Astrocyte (in vitro differentiated cells and primary cell): ENCODE measurements around the gene GNAS-AS1. TPM values are rescaled to one million over a fixed set of nuclear protein-coding genes. Genes with fewer than 3 reads are reported as not detected.
A peak's percentile ranks its signal among the peaks of the same experiment; 100 is the strongest.

Source experiments
- DNase-seq: peaks from one replicate; pipeline ENCODE4 v3.0.0-alpha.2; 2010; ENCODE audit warnings: low read depth
- FAIRE-seq: peaks from 2 replicates; lab custom pipeline; 2011; peaks lifted over from hg19 to GRCh38; lab: Jason Lieb, UNC
- H2AFZ ChIP-seq: 2 replicates; pipeline ENCODE4 v1.6.0; 2012; ENCODE audit warnings: low read depth, low read length, inconsistent platforms
- H3K27ac ChIP-seq: 2 replicates; pipeline ENCODE4 v1.5.1; 2011; ENCODE audit warnings: low read depth, low read length, inconsistent platforms
- H3K27me3 ChIP-seq: 2 replicates; pipeline ENCODE4 v1.6.0; 2011; ENCODE audit warnings: low read length, inconsistent platforms; ENCODE audit not compliant: insufficient read depth
- H3K36me3 ChIP-seq: 2 replicates; pipeline ENCODE4 v1.5.1; 2011; ENCODE audit warnings: low read length, inconsistent platforms; ENCODE audit not compliant: insufficient read depth
- H3K4me1 ChIP-seq: 2 replicates; pipeline ENCODE4 v1.5.1; 2011; ENCODE audit warnings: low read length, inconsistent platforms; ENCODE audit not compliant: insufficient read depth
- H3K4me2 ChIP-seq: 2 replicates; pipeline ENCODE4 v1.6.0; 2012; ENCODE audit warnings: low read length, inconsistent platforms
- H3K4me3 ChIP-seq: 2 replicates; pipeline ENCODE4 v1.5.1; 2011; ENCODE audit warnings: low read depth, mild to moderate bottlenecking, low read length, inconsistent platforms; ENCODE audit not compliant: insufficient read depth
- H3K79me2 ChIP-seq: 2 replicates; pipeline ENCODE4 v1.6.0; 2012; ENCODE audit warnings: mild to moderate bottlenecking, low read length, inconsistent platforms; ENCODE audit not compliant: insufficient read depth
- H3K9ac ChIP-seq: 2 replicates; pipeline ENCODE4 v1.6.0; 2012; ENCODE audit warnings: mild to moderate bottlenecking, low read length, inconsistent platforms
- H3K9me3 ChIP-seq: 2 replicates; pipeline ENCODE4 v1.5.1; 2012; ENCODE audit warnings: low read depth, mild to moderate bottlenecking, low read length, inconsistent platforms; ENCODE audit not compliant: insufficient read depth
- H4K20me1 ChIP-seq: 2 replicates; pipeline ENCODE4 v1.6.0; 2012; ENCODE audit warnings: low read length, inconsistent platforms; ENCODE audit not compliant: insufficient read depth
- H3K27ac Mint-ChIP-seq: one replicate; pipeline ENCODE4 v1.8.0; 2021; ENCODE audit warnings: mild to moderate bottlenecking, mixed read lengths; ENCODE audit not compliant: unreplicated experiment
- H3K27me3 Mint-ChIP-seq: one replicate; pipeline ENCODE4 v1.8.0; 2021; ENCODE audit warnings: low read depth, mixed read lengths; ENCODE audit not compliant: unreplicated experiment
- H3K36me3 Mint-ChIP-seq: one replicate; pipeline ENCODE4 v1.8.0; 2021; ENCODE audit warnings: low read depth, mixed read lengths; ENCODE audit not compliant: unreplicated experiment
- H3K4me1 Mint-ChIP-seq: one replicate; pipeline ENCODE4 v1.8.0; 2021; ENCODE audit warnings: low read depth, mixed read lengths; ENCODE audit not compliant: unreplicated experiment
- H3K4me3 Mint-ChIP-seq: one replicate; pipeline ENCODE4 v1.8.0; 2021; ENCODE audit warnings: mild to moderate bottlenecking, moderate library complexity, mixed read lengths; ENCODE audit not compliant: unreplicated experiment
- H3K9me3 Mint-ChIP-seq: one replicate; pipeline ENCODE4 v1.8.0; 2021; ENCODE audit warnings: mild to moderate bottlenecking, mixed read lengths; ENCODE audit not compliant: unreplicated experiment
- EZH2 ChIP-seq: IDR thresholded peaks from 2 replicates; pipeline ENCODE4 v1.6.1; 2012; ENCODE audit warnings: mild to moderate bottlenecking, low read length, inconsistent platforms; ENCODE audit not compliant: insufficient read depth
- total RNA-seq: library from RNA; stranded (reverse); gene quantifications from 2 replicates; pipeline ENCODE4 v1.2.1, GENCODE V29; 2021
- TF ChIP-seq, protein P1 (sequence below): IDR thresholded peaks from 2 replicates; pipeline ENCODE4 v1.5.1; 2011; ENCODE audit warnings: low read depth, mild to moderate bottlenecking, inconsistent platforms, low read length, moderate library complexity; ENCODE audit not compliant: insufficient read depth

The GNAS-AS1 gene
- total RNA-seq, 1 donor from 2014 or later, result 3.8 TPM

DNA sequence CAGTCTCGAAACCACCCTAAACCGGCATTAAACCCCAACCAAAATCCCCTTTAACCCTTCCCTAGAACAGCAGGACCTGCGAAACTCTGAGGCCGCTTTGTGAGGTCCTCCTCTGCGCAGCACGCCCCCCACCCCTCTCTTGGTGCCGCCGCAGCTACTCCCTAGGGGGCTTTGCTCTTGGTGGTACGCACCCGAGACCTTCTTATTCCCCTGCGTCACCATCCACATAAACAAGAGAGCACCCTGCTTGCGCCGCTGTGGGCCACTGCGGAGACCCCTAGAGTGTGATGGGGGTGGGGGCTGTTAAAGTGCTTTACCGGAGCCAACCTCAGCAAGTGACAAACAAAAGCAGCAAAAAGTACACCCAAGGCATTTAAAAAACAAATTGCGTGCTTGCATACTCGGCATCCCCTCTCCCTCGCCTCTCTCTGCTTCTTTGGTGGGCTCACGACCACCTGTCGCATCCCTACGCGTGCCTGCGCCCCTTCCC is 1.3 kb upstream of the GNAS-AS1 start:
- Histone ChIP-seq H4K20me1 (no peaks in the 10 kb centered on the region), H3K4me2 (peak overlapping the region; percentile 88), H3K27ac (no peak overlapping the region), H3K4me3 (peak overlapping the region; percentile 77), H3K79me2 (peaks cover 28% of the 10 kb centered on the region), H2AFZ (peak overlapping the region; percentile 90), H3K9me3 (no peaks in the 10 kb centered on the region), H3K9ac (no peak overlapping the region), H3K4me1 (peaks cover 14% of the 10 kb centered on the region), H3K36me3 (no peaks in the 10 kb centered on the region), H3K27me3 (peaks cover 21% of the 10 kb centered on the region)
- Mint-ChIP-seq H3K36me3 (peaks cover 4% of the 10 kb centered on the region), H3K9me3 (peaks cover 3% of the 10 kb centered on the region), H3K4me3 (peak overlapping the region; percentile 89), H3K27me3 (peaks cover 21% of the 10 kb centered on the region), H3K27ac (no peak overlapping the region), H3K4me1 (peaks cover 18% of the 10 kb centered on the region)
- TF ChIP-seq, protein P1, sequence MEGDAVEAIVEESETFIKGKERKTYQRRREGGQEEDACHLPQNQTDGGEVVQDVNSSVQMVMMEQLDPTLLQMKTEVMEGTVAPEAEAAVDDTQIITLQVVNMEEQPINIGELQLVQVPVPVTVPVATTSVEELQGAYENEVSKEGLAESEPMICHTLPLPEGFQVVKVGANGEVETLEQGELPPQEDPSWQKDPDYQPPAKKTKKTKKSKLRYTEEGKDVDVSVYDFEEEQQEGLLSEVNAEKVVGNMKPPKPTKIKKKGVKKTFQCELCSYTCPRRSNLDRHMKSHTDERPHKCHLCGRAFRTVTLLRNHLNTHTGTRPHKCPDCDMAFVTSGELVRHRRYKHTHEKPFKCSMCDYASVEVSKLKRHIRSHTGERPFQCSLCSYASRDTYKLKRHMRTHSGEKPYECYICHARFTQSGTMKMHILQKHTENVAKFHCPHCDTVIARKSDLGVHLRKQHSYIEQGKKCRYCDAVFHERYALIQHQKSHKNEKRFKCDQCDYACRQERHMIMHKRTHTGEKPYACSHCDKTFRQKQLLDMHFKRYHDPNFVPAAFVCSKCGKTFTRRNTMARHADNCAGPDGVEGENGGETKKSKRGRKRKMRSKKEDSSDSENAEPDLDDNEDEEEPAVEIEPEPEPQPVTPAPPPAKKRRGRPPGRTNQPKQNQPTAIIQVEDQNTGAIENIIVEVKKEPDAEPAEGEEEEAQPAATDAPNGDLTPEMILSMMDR, result no peak
- FAIRE-seq, result no peak
- DNase-seq, result no peak

DNA sequence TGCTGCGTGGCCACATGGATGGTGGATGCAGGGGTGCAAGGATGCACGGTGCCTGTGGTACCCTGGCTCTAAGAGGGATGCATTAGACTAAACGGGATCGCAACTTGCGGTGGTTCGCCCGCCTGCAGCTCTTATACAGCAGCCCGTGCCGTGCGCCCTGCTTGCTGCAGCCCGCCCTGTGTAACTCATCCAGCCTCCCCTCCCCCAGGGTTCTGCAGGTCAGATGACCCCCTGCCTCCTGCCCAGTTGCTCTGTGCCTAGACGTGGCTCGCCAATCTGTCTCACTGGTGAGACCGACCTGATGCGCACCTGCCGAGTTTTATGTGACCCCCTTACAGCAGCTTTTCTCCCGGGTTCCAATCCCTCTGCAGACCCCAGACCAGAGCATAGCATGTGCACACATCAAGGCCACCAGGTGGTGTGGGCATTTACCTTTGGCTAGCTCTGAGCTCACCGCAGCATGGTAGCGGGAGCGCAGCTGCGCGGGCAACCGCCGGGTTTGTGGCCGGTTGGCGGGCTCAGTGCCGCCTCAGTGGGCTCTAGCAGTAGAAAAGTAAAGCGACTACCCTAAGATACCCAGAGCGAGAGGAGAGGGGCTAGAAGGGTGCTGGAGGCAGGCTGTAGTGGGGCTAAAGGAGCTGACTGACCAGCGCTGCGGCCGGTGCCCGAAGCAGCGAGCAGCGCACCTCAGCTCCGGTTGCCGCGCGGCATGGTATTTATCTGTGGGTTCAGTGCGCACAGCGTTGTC is 693 bp upstream of the GNAS-AS1 start:
- Mint-ChIP-seq H3K36me3 (peaks cover 4% of the 10 kb centered on the region), H3K9me3 (peaks cover 3% of the 10 kb centered on the region), H3K4me3 (peak overlapping the region; percentile 89), H3K27me3 (peaks cover 16% of the 10 kb centered on the region), H3K4me1 (peaks cover 22% of the 10 kb centered on the region), H3K27ac (peak overlapping the region; percentile 18)
- Histone ChIP-seq H3K27me3 (peaks cover 15% of the 10 kb centered on the region), H2AFZ (peak overlapping the region; percentile 90), H3K27ac (no peak overlapping the region), H3K4me3 (peak overlapping the region; percentile 77), H3K4me1 (peaks cover 14% of the 10 kb centered on the region), H3K36me3 (no peaks in the 10 kb centered on the region), H4K20me1 (no peaks in the 10 kb centered on the region), H3K79me2 (peaks cover 30% of the 10 kb centered on the region), H3K9me3 (no peaks in the 10 kb centered on the region), H3K4me2 (peak overlapping the region; percentile 88), H3K9ac (no peak overlapping the region)
- FAIRE-seq, result no peak
- TF ChIP-seq EZH2, result no peak
- TF ChIP-seq, protein P1, result no peak
- DNase-seq, result no peak

DNA sequence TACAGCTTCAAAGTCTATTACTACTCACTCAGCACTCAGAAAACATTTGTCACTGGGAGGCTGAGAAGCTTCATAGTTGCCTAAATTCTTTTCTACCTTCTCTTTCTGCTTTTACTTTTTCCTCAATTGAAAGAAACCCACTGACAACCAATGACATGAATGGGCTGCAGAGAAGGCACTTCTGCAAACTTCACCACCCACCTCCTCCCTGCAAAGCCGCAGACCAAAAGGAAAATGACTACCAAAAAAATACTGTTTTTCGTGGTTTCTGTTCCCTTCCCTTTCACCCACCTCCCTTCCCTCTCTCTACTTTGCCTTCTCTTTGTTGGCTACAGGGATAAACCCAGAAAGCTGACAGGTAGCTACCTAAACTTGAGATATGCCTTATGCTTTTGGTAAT is 3.2 kb downstream of the GNAS-AS1 start:
- H3K4me1 ChIP-seq, result peaks cover 8% of the 10 kb centered on the region
- peaks cover 3% of the 10 kb centered on the region for H3K9me3 Mint-ChIP-seq
- no peak overlapping the region for H3K27ac Mint-ChIP-seq
- TF ChIP-seq EZH2, result no peak
- DNase-seq, result no peak
- H3K36me3 ChIP-seq, result no peaks in the 10 kb centered on the region
- H2AFZ ChIP-seq, result no peak overlapping the region
- H3K4me1 Mint-ChIP-seq, result peaks cover 33% of the 10 kb centered on the region
- H3K4me3 Mint-ChIP-seq, result peak overlapping the region; percentile 41
- no peaks in the 10 kb centered on the region for H3K9me3 ChIP-seq
- FAIRE-seq, result no peak
- no peak overlapping the region for H3K4me3 ChIP-seq
- no peak overlapping the region for H3K27ac ChIP-seq
- H3K4me2 ChIP-seq, result no peak overlapping the region
- H3K36me3 Mint-ChIP-seq, result peaks cover 6% of the 10 kb centered on the region
- peaks cover 10% of the 10 kb centered on the region for H3K27me3 Mint-ChIP-seq
- peaks cover 22% of the 10 kb centered on the region for H3K27me3 ChIP-seq
- no peak overlapping the region for H3K9ac ChIP-seq
- H3K79me2 ChIP-seq, result peaks cover 39% of the 10 kb centered on the region
- H4K20me1 ChIP-seq, result peaks cover 17% of the 10 kb centered on the region
